Measurements from ENCODE around the gene PER1.
A peak's percentile ranks its signal among the peaks of the same experiment; 100 is the strongest.

Gene PER1

DNA sequence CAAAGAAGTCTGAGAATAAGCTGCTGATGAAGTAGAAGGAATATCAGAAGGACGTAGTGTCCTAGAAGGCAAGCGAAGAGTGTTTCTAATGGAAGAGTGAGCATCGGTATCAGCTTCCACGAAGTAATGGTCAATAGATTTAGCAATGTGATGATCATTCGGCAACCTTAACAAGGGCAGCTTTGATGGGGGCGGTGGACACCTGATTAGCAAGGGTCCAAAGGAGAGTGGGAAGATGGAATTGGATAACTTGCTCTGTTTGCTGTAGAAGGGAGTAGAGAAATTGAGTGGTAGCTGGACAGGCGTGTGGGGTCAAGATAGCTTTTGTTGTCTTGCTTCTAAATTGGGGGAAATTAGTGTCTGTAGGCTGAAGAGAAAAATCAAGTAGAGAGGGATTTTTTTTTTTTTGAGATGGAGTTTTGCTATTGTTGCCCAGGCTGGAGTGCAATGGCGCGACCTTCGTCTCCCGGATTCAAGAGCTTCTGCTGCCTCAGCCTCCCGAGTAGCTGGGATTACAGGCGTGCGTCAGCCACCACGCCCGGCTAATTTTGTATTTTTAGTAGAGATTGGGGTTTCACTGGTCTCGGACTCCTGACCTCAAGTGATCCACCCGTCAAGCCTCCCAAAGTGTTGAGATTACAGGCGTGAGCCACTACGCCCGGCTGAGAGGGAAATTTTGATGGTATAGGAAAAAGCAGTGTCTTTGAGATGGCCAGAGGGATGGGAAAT lies 14.4 kb downstream of the PER1 start:
- DNase-seq: no peak

DNA sequence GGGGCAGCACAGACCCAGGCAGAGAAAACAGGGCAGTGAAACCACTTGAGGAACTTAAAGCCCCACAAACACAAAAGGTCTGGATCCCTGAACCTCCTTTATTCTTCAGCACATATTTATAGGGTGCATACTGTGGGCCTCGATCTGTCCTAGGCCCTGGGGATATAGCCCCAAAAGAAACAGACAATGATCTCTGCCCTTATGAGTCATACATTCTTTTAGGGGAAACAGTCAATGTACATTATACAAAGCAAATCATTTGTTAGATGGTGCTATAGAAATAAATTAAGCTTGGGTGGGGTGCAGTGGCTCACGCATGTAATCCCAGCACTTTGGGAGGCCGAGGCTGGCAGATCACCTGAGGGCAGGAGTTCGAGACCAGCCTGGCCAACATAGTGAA lies 18.3 kb downstream of the PER1 start:
- DNase-seq: no peak

DNA sequence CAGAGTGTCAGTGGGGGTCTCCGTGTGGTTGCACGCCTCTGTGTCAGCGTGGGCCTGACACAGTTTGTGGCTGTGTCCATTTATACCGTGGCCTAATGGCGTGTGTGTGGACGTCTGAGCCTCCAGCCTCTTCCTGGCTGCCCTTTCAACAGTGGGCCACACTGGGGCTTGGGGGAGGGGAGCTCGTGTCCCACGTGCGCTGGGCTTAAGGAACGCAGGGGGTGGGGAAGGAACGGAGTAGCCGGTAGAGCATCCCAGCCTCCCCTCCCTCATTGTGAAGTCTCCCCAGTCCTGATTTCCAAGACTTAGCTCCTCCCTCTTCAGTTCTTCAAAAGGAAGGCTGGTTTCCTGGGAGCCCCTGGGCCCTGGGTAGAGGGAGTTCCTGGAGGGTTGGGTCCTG lies 18.8 kb downstream of the PER1 start:
- no peak for DNase-seq

DNA sequence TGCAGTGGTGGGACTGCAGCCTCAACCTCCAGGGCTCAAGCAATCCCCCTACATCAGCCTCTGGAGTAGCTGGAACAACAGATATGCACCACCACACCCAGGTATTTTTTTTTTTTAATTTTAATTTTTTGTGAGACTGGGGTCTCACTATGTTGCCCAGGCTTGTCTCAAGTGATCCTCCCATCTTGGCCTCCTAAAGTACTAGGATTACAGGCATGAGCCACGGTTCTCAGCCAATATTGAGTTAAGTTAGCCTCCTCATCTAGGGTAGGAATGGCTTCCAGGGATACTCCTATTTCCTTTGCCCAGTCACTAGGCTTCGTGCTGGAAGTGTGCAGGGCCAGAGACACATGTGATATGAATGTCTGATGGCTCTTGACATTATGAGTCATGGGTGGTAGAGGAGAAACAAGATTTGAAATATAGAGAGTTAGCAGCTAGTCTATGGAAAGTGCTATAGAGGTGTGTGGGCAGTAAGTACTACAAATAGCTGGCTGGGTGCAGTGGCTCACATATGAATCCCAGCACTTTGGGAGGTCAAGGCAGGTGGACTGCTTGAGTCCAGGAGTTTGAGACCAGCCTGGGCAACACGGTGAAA lies 20.3 kb downstream of the PER1 start:
- no peak for DNase-seq

DNA sequence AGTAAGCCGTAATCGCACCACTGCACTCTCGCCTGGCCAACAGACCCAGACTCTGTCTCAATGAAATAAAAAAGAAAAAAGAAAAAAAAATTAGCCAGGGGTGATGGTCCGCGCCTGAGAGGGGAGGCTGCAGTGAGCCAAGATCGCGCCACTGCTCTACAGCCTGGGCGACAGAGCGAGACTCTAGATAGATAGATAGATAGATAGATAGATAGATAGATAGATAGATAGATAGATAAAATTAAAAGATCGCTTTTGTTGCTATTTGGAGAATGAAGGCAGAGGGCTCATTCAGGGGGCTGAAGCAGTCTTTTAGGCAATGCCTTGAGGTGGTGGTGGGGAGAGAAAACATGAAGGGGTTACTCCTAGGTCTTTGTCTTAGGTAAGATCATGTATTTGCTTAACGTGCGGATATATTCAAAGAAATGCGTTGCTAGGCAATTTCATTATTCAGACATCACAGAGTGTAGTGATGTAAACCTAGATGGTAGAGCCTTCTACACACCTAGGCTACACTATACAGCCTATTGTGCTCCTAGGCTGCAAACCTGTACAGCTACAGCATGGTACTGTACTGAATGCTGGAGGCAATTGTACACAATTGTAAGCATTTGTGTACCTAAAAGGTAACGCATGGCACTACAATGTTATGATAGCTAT lies 23.9 kb downstream of the PER1 start:
- no peak for DNase-seq

DNA sequence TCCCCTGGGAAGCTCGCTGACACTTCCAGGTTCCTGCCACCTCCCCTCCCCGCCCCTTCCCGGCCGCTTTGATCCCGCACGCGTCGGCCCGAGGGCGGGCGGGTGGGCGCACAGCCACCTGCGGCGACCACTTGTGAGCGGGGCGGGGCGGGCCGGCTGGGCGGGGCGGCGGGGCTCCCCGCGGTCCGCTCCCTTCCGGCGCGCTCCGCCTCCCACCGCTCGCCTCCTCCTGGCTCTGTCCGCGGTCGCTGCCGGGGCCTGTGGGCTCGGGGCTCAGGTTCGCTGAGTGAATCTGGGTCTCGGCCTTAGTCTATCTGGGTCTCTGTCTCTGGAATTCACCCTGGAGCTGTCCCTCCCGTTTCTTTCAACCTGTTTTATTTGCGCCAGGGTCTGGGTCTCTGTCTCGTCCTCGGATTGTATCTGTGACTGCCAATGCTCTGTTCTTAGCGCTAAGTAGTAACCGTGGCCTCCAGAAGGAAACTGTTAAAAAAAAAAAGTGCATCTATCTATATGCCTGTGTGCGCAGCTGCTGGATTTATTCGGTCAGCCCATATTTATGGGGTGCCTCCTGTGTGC lies 25.6 kb downstream of the PER1 start:
- peak; percentile 41 for DNase-seq

DNA sequence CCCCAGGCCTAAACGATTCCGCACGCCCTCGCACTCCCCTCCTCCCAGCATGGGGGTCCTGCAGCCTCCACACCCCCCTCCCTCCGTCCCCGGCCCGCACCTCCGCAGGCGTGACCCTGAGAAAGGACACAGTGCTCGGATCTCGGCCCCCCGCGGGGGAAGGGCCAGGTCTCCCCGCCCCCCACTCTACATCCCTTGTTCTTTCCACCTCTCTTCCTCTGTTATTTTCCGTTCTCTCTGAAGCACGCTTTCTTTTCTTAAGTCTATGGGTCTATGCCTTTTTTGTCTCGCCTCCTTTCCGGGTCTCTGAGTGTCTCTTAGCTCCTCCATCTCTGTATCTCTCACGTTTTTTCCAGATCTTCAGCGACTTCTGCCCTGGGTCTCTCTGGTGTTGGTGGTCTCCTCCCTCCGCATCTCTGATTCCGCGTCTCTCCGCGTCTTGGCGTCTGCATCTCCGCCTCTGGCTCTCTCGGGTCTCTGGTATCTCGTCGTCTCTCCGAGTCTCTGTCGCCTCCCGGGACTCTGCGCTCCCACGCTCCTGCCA lies 26.2 kb downstream of the PER1 start:
- DNase-seq: no peak

DNA sequence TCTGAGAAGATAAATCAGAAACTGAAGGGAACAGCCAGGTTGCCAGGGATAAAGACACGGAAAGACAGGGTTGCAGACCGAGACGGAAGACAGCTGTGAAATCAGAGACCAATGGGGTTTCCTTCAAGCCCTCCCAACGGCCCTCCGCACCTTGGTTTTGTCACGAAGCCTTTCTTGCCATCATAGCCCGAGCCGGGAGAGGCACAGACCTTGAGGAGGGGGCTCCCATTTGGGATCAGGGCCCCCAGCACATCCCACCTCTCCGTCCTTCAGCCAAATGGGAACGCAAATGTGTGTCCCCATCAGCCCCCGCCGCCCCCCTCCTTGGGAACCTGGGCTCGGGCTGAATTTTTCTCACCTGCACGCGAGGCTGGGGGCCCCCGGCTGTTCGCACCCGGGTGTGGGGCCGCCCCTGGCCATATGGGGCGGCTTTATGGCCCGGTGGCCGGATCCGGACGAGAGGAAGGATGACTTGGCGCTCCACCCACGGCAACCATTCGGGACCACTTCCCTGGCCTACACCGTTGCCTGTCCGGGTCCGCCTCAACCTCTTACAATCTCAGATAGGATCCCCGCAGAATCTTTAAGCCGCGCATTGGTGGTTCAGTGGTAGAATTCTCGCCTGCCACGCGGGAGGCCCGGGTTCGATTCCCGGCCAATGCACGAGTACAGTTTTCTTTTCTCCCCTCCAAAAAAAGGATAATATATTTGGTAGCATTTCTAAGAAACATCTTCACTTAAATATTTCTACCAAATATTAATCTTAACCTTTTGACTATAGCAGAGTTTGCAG lies 26.9 kb downstream of the PER1 start:
- peak; percentile 91 for DNase-seq

DNA sequence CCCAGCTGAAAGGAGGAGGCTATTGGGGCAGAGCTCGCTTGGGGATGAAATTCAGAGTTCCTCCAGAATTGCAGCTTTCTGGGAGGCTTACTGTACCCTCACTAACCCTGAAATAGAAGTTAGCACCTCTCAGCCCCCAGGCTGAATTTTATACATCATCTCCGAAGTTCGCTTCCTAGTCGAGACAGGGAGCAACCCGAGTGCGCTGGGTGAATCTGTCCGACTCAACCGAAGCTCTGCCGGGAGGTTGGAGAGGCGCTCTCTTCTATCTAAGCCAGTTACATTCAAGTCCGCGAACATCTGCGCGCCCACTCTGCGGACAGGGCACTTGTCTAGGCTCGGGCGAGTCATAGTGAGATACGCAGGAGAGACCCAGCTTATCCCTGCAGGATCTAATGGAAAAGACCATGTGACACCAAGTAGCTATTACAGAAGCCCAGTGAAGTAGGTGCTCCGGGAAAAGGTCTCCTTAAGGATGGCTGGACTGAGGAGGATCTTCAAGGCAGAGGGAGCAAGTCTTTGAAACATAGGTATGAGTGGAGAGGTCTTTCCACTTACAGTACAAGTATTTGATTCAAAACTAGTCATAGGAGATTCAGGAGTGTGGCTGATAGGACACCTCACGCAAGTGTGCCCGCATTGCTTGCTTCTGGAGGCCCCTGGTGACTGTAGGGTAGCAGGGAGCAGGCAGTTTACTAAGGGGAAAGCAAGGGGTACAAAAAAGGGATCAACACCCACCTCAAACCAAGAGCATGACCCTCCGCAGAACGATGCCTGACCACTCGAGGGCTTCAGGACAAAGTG lies 27.7 kb downstream of the PER1 start:
- no peak for DNase-seq

DNA sequence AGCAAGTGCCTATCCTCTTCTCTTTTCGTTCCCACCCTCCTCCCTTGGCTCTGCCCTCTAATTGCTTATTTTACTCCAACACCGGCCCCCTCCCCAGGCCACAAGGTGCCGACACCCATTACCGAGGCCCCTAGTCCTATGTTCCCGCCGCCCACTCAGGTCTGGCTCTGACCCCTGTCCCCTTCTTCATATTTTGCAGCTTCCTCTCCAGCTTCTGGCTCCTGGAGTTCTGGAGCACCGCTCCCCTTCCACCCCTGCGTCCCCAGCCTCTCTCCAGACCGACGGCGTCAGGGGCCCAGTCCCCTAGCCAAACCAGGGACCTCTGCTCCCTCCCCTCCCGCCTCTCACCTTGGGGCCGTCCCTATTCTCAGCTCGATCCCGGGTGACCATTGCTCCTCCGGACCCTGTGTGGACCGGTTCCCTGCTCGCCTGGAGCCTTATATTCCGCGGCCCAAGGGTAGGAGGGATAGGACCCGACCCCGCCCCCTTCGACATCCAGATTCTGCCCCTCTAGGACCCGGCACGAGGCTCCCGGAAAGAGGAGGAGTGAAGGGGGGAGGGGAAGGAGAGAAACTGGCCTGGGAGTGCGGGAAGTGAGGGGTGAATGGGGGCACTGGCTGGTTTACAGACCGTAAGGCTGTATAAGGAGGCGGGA lies 28.4 kb downstream of the PER1 start, which contains the start of gene HES7:
Gene HES7, minus strand, starts transcription at position 412 of the 655 bp plus-strand sequence. Its CDS starts 22 bp downstream, at position 390.
- no peak for DNase-seq

DNA sequence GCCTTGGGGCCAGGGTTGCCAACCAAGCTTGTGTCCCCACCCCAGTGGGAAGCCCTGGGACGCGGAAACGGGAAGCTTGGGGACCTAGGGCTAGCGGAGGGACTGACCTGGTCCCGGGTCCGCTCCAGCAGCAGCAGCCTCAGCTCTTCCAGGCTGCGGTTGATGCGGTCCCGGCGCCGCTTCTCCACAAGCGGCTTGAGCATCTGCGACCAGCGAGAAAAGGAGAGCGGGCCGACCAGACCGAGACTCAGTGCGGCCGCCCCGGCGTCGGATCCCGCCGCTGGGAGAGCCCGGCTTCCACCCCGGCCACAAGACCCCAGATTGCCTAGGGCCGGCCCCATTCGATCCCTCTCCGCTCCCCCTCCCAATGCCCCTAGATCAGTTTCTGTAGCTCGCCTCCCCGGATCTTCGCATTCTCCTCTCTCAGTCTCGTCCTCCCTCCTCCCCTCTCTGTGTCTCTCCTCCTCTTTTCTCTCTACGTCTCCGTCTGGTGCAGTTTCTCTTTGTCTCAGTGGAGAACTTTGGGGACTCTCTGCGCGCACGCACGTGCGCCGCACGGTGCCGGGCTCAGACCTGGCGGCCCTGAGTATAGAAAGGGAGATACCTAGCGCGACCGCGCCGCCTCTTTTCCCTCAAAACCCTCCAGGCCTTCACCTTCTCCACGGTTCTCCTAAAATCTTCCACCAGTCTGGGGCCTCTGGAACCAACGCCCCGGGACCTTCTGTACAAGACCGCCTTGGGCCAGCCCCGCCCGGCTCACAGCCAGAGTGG lies 29.1 kb downstream of the PER1 start:
- peak; percentile 75 for DNase-seq

DNA sequence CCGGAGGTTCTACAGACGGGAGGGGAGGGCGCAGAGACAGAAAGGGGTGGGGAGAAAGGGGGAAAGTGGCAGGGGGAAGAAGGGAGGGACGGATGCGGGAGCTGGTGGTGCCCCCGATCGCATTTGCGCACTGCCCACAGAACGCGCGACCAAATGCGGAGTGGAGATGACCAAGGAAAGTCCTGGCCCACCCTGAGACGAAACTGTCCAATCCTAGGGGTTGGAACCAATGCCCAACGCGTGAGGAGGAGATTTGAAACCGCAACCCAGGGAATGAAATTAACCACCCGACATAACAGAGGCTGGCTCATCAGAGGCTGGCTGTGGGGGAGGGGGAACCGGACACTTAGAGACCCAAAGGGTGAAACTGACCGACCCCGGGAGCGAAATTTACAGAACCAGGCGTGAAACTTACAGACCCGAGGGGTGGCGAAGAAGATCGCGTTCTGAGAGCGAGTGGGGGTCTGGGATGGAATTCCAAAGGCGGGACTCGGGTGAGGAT lies 29.7 kb downstream of the PER1 start:
- no peak for DNase-seq

DNA sequence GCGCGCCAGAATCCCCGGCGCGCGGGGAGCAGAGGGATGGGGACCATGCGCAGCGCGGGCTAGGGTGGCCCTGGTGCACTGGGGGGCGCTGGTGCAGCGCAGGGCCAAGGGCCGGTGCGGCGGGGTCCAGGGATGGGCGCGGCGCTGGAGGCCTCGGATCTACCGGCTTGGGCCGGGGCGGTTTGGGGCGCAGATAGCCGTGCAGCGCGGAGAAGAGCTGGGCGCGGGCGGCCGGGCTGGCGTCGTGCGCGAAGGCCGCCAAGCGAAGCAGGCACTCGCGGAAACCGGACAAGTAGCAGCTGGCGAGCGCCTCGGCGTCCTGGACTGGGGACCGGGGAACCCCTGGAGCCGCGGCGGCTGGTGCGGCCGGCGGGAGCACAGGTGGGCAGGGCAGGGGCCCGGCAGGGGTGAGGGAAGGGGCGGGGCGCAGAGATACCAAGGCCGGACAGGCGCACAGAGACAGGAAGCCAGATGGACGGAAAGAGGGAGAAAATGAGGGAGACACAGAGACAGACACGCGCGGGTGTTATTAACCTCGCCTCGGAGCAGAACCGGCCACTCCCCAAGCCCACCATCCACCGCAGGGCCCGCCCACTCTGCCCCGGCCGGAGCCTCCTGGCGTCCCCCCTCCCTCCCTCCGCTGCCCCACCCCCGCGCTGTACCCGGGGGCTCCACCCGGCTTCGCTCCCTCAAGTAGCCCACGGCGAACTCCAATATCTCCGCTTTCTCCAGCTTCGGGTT lies 30.4 kb downstream of the PER1 start:
- DNase-seq: peak; percentile 69

DNA sequence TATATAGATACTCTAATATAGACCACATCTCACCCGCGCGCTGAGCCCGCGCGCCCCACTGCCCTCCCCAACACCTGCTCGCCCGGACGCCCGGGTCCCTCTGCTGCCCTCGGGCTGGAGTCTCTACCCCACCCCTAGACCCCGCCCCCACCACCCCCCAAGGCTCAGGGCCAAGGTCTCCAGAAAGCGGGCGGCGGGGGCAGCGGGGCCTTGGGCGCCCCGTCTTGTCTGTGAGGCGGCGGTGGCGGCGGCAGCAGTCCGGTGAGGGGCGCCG lies 30.9 kb downstream of the PER1 start:
- DNase-seq: no peak

DNA sequence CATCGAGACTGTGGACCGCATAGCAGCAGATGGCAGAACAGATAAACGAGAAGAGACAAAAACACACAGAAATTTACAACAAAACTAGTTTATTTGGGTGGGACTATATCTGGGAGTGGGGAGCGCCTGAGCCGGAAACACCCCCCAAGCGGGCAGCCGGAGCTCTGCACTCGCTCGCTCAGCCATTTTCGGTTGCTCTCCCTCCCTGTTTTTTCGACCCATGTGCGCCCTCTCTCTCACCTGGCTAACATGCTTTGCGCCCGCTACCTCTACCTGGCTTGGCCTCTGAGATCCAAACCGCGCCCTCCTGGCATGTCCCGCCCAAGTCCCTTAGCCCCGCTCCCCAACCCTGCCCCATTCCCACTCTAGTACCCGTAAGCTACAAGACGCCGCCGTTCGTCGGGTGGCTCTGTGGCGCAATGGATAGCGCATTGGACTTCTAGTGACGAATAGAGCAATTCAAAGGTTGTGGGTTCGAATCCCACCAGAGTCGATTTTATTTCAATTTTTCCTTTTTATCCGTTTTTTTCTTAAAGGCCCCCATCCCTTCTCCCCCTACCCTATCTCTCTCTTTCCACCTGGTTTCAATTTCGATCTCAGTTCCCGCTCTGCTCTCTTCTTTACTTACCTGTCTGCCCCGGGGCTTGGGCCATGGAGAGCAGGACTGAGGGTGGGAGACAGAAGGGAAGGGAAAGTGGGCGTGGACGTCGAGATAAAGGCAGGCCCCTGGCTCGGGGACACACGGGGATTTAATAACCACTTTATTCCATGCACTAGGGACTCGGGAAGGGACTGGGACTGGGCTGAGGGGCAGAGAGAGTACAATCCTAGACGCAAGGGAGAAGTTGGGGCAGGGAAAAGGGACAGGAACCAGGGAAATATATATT lies 31.4 kb downstream of the PER1 start:
- DNase-seq: peak; percentile 90

DNA sequence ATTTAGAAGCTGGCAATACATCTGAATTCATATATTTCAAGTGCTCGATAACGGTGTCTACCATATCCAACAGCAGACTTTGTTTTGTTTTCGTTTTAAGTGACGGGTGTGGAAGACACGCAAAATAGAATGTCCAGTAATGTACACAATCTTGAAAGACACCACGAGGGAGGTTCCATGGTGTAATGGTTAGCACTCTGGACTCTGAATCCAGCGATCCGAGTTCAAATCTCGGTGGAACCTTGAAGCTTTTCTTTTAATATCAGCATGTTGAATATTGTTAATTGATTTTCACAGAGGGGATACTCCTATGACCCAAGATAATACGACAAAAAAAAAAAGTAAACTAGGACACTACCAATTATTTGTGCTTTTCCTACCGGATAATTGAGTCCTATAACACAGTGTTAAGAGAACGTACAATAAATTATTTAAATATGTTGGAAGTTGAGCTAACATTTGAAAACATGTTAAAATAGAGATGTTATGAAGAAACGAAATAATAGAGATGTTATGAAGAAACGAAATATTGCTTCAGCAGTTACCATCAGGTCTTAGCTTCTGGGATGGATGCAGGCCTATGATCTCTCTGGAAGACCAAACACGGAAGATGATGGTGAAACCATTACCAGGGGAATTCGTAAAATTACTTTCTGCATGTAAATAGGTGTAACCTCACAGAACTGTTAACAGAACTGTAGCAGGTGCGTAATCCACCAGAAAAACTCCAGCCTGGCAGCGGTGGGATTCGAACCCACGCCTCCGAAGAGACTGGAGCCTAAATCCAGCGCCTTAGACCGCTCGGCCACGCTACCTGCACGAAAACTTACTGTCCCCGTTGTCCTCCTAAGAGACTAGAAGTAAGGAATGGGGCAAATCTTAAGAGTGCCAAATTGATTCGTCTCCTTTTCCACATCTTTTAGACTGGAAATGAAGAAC lies 32.4 kb downstream of the PER1 start:
- DNase-seq: peak; percentile 95

DNA sequence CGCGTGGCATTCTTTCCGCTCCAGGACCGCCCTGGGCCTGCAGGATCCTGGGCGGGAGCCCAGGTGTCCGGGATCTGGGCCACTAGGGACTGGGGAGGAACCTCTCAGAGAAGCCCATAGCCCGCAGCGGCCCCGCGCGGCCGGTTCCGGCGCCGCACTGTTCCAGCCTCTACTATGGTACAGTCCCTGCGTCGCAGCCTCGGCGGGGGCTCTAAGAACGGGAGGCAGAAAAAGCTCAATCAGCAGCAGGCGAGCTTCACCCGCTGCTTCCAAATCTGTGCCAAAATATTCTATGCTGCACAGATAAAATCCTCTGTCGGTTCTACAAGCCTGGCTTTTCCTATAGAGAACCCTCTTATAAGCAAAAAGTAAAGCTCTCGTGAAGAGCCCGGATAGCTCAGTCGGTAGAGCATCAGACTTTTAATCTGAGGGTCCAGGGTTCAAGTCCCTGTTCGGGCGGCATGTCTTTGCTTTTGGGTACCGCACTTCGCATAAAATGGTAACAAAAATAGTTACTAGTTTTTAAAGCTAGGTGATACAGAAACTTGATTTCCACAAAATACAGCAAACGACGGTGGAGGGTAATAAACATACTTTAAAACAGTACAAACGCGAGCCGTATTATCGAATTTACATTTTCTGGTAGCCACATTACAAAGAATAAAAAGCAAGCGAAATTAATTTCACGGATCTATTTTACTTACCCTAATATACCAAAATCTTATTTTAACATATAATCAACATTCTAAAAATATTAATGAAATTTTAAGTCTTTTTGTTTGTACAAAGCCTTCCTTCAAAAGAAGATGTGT lies 33.2 kb downstream of the PER1 start:
- DNase-seq: peak; percentile 90
